Endothelial cell of umbilical vein (primary cell): Measurements from ENCODE around the gene DLST.
"Not testable (repeated sequence)": the region's sequence is repeated elsewhere in the genome, so short reads cannot be mapped to it uniquely, and the experiment has no call there.

ENCODE experiments used
- CTCF ChIP-seq, 2 donors: IDR thresholded peaks; 1 replicate in 1 of 2; 2 replicates in 1 of 2; pipeline ENCODE4 v1.5.1; 2011; ENCODE audit warnings: low read length in 2 of 2, mild to moderate bottlenecking in 2 of 2, moderate library complexity in 2 of 2, control low read depth in 1 of 2, inconsistent platforms in 1 of 2, low read depth in 1 of 2; ENCODE audit not compliant: insufficient read depth in 1 of 2; ENCODE audit errors: extremely low read depth in 1 of 2
- EZH2 ChIP-seq: IDR thresholded peaks from 2 replicates; pipeline ENCODE4 v1.6.1; 2012; ENCODE audit warnings: borderline replicate concordance, low read depth, mild to moderate bottlenecking, moderate library complexity, low read length, inconsistent platforms; ENCODE audit not compliant: severe bottlenecking
- FOS ChIP-seq: IDR thresholded peaks from 2 replicates; pipeline ENCODE4 v1.6.1; 2011; ENCODE audit warnings: mild to moderate bottlenecking, low read length, moderate library complexity, borderline replicate concordance; ENCODE audit not compliant: insufficient read depth
- POLR2A ChIP-seq: IDR thresholded peaks from 2 replicates; pipeline ENCODE4 v1.6.1; 2012; ENCODE audit warnings: low read depth, mild to moderate bottlenecking, control low read depth, low read length
- POLR2AphosphoS5 ChIP-seq: IDR thresholded peaks from 2 replicates; pipeline ENCODE4 v1.6.1; 2012; ENCODE audit warnings: low read depth, mild to moderate bottlenecking, control low read depth, low read length, moderate library complexity; ENCODE audit not compliant: insufficient read depth

- not testable (repeated sequence) for TF ChIP-seq POLR2AphosphoS5; CTCF (IDR thresholded peaks at IDR 0.05; ENCODE audit: extremely low read depth in 1 of 2, insufficient read depth in 1 of 2, low read depth in 1 of 2, low read length in 2 of 2); FOS; POLR2A; EZH2
These were observed 51.2 kb downstream of the DLST start for GRCh38 chr14:74932936-74933335.
